GM19397 (cell line): Measurements from ENCODE around the gene PAM16.
"Not testable (repeated sequence)": the region's sequence is repeated elsewhere in the genome, so short reads cannot be mapped to it uniquely, and the experiment has no call there.

Experiments used
- ATAC-seq: cut with Tn5 transposase; IDR thresholded peaks from one replicate; pipeline ENCODE4 v1.9.1; 2021; ENCODE audit warnings: mild to moderate bottlenecking, moderate library complexity; ENCODE audit not compliant: unreplicated experiment

Gene PAM16

GRCh38 chr16:4337540-4338088 lies 13.5 kb downstream of the PAM16 start:
- no peak for ATAC-seq

GRCh38 chr16:4336701-4337539 lies 14.2 kb downstream of the PAM16 start:
- no peak for ATAC-seq

- no peak for ATAC-seq
These were observed 16.2 kb downstream of the PAM16 start for GRCh38 chr16:4334724-4335495.

- ATAC-seq = not testable (repeated sequence)
These were observed 17.4 kb downstream of the PAM16 start for GRCh38 chr16:4333714-4334113.

GRCh38 chr16:4333308-4333638 lies 17.8 kb downstream of the PAM16 start:
- ATAC-seq = no peak

- ATAC-seq = no peak
These were observed 18.4 kb downstream of the PAM16 start for GRCh38 chr16:4332623-4333307.

GRCh38 chr16:4332083-4332482 lies 19.0 kb downstream of the PAM16 start:
- no peak for ATAC-seq

- no peak for ATAC-seq
These were observed 20.7 kb downstream of the PAM16 start for GRCh38 chr16:4330277-4330874.

GRCh38 chr16:4328782-4329775 lies 22.0 kb downstream of the PAM16 start:
- ATAC-seq = no peak

GRCh38 chr16:4328046-4328781 lies 22.9 kb downstream of the PAM16 start:
- ATAC-seq = no peak

GRCh38 chr16:4327386-4328045 lies 23.6 kb downstream of the PAM16 start:
- no peak for ATAC-seq

- ATAC-seq = no peak
These were observed 25.8 kb downstream of the PAM16 start for GRCh38 chr16:4325253-4325758.

- no peak for ATAC-seq
These were observed 26.4 kb downstream of the PAM16 start for GRCh38 chr16:4324492-4325252.

- no peak for ATAC-seq
These were observed 27.2 kb downstream of the PAM16 start for GRCh38 chr16:4323845-4324488.

GRCh38 chr16:4323071-4323844 lies 27.9 kb downstream of the PAM16 start:
- no peak for ATAC-seq
